HG02981 (cell line): ENCODE data around the gene MAIP1.

Source experiments
- ATAC-seq: cut with Tn5 transposase; IDR thresholded peaks from one replicate; pipeline ENCODE4 v1.9.1; 2021; ENCODE audit warnings: mild to moderate bottlenecking, moderate library complexity; ENCODE audit not compliant: unreplicated experiment

Gene MAIP1

GRCh38 chr2:199988151-199988550 lies 32.8 kb downstream of the MAIP1 start:
- no peak for ATAC-seq

- ATAC-seq: no peak
Measured at GRCh38 chr2:199989822-199990221, 34.4 kb downstream of the MAIP1 start.

GRCh38 chr2:199991691-199992090 lies 36.3 kb downstream of the MAIP1 start:
- ATAC-seq: no peak

GRCh38 chr2:199992296-199992695 lies 36.9 kb downstream of the MAIP1 start:
- ATAC-seq: no peak

GRCh38 chr2:199994371-199994770 lies 39.0 kb downstream of the MAIP1 start:
- ATAC-seq: no peak

- no peak for ATAC-seq
Measured at GRCh38 chr2:199994896-199995295, 39.5 kb downstream of the MAIP1 start.

- ATAC-seq: no peak
Measured at GRCh38 chr2:199997296-199997695, 41.9 kb downstream of the MAIP1 start.

- no peak for ATAC-seq
Measured at GRCh38 chr2:199999166-199999565, 43.8 kb downstream of the MAIP1 start.

- no peak for ATAC-seq
Measured at GRCh38 chr2:200000444-200001163, 45.2 kb downstream of the MAIP1 start.

GRCh38 chr2:200003444-200003843 lies 48.1 kb downstream of the MAIP1 start:
- no peak for ATAC-seq

- no peak for ATAC-seq
Measured at GRCh38 chr2:200005675-200006074, 50.3 kb downstream of the MAIP1 start.

GRCh38 chr2:200007306-200007705 lies 51.9 kb downstream of the MAIP1 start:
- no peak for ATAC-seq

- no peak for ATAC-seq
Measured at GRCh38 chr2:200012401-200012800, 57.0 kb downstream of the MAIP1 start.
